Fibroblast of mammary gland (primary cell): Measurements from ENCODE around the gene C17orf100.

Source experiments
- DNase-seq: peaks from one replicate; pipeline ENCODE4 v3.0.0-alpha.2; 2010; ENCODE audit warnings: low read depth
- H3K4me3 ChIP-seq: 2 replicates; pipeline ENCODE4 v1.5.1; 2011; ENCODE audit warnings: low read depth, mild to moderate bottlenecking, low read length, moderate library complexity; ENCODE audit not compliant: control insufficient read depth
- TF ChIP-seq, protein P1 (sequence below): conservative IDR thresholded peaks from 2 replicates; pipeline ENCODE4 v1.5.1; 2011; ENCODE audit warnings: low read depth, low read length, inconsistent platforms; ENCODE audit not compliant: control insufficient read depth, insufficient read depth

C17orf100 gene

DNA sequence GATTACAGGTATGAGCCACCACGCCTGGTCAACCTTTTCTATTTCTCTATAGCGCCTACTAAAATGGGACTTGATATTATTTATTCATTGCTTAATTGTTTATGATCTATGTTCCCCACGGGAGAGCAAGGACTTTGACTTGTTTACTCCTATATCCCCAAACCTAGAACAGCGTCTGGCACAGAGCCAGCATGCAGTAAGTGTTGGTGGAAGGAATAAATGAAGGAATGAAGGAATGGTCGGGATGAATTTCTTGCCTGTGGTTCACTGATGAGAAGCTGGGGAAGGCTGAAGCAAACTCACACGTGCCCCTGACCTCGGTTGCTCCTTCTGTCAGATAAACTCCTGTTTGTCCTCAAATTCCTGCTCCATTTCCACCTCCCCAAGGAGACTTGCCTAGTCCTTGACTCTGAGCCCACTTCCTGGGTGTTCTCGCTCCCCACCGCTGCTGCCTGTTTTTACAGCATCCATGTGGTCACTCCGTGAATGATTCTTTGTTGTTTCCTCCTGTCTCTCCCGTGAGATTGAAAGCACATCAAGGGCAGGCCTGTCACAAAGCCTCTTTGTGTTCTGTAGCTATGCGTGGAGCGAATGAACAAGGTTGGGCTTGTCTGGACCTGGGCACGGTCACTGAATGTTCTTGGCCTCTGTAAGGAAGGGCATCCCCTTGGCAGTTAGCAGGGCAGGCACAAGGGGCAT lies 17.3 kb downstream of the C17orf100 start:
- TF ChIP-seq, protein P1, sequence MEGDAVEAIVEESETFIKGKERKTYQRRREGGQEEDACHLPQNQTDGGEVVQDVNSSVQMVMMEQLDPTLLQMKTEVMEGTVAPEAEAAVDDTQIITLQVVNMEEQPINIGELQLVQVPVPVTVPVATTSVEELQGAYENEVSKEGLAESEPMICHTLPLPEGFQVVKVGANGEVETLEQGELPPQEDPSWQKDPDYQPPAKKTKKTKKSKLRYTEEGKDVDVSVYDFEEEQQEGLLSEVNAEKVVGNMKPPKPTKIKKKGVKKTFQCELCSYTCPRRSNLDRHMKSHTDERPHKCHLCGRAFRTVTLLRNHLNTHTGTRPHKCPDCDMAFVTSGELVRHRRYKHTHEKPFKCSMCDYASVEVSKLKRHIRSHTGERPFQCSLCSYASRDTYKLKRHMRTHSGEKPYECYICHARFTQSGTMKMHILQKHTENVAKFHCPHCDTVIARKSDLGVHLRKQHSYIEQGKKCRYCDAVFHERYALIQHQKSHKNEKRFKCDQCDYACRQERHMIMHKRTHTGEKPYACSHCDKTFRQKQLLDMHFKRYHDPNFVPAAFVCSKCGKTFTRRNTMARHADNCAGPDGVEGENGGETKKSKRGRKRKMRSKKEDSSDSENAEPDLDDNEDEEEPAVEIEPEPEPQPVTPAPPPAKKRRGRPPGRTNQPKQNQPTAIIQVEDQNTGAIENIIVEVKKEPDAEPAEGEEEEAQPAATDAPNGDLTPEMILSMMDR: no peak
- no peak for DNase-seq
- no peak overlapping the region for H3K4me3 ChIP-seq

DNA sequence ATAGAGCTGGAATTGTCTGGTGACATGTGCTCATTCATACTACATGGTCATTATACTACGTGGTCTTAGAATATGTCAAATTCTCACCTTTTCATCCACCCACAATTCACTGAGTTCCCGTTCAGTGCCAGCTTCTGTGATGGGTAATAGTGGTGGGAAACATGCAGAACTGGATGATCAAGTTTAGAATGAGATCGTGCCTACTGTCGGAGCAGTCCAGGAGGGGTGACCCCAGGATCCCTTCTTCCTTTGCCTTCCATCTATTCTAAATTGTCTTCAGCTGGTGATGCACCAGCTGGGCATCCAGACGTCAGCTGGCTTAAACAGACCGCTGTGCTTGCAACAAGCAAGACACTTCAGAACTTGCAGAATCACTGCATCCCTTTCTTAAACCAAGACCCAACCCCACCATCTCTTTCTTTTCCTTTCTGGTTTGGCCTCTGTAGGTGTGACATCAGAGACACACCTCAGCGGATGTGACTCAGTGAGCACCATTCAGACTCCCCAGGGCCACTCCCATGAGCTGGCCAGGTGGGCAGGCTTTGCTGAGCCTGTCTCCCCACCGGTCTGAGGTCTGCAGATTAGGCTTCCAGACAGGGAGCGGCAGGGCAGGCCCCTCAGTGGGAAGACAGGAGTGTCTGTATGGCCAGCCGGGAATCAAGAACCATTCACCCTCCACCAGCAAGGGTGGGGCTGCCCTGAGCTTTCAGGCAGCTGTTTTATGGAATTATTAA lies 18.1 kb downstream of the C17orf100 start:
- TF ChIP-seq, protein P1: no peak
- H3K4me3 ChIP-seq: no peak overlapping the region
- DNase-seq: no peak

- no peak overlapping the region for H3K4me3 ChIP-seq
- TF ChIP-seq, protein P1: no peak
- DNase-seq: no peak
These were observed 19.0 kb downstream of the C17orf100 start for GRCh38 chr17:6670571-6670970.

GRCh38 chr17:6670999-6671398 lies 19.4 kb downstream of the C17orf100 start:
- DNase-seq: no peak
- TF ChIP-seq, protein P1: no peak

DNA sequence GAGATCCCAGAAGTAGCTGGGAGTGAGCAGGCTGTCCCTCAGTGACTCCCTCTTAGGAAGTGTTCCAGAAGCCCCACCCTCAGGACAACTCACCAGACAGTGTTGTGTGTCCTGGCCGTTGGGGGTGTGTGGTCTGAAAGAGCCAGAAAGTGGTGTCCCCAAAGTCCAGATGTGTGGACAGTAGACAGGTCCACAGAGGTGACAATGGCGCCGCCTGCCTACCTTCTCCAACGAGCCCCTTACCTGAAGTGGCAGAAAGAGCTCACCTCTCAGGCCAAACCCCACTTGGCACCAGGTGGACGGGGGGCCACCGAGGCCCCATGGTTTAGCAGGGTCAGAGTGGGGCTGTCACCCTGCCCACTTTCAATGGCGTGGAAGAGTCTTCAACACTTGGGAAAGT lies 19.9 kb downstream of the C17orf100 start:
- H3K4me3 ChIP-seq: no peak overlapping the region
- TF ChIP-seq, protein P1: no peak
- DNase-seq: no peak

More at GRCh38 chr17:6670999-6671398, 19.4 kb downstream of the C17orf100 start:
- H3K4me3 ChIP-seq: no peak overlapping the region

DNA sequence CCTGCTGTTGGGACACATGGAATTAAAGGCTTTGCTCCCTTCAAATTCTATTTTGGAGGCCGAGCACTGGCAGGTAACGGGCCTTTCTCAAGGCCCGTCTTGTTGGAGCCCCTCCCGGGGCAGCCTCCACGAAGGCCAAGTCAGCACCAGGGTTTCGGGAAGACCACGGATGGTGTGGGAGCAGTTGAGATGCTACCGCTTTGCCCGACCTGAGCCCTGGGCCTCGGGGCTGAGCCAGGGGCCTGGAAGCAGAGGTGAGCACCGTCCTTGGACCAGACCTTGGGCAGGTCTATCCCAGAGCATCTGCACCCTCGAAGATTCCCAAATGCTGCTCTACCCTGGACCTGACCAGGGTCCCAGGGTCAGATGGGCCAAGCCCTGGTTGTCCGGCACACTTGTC lies 23.0 kb downstream of the C17orf100 start:
- DNase-seq: no peak
- H3K4me3 ChIP-seq: no peak overlapping the region
- TF ChIP-seq, protein P1: no peak
